ENCODE results near the gene SLC25A24.

GRCh38 chr1:108140936-108141335, 59.2 kb downstream of the SLC25A24 start:
- TF ChIP-seq CTCF (IDR thresholded peaks at IDR 0.05; ENCODE audit: insufficient read depth, low read depth, low read length) = no peak
- no peak for TF ChIP-seq EZH2 (IDR thresholded peaks at IDR 0.05; ENCODE audit: insufficient read depth, low read length)
